Parathyroid adenoma (tissue), 2 donors: ENCODE measurements around the gene ANKRD55.
A peak's percentile ranks its signal among the peaks of the same experiment; 100 is the strongest.
"Not testable (repeated sequence)": the region's sequence is repeated elsewhere in the genome, so short reads cannot be mapped to it uniquely, and the experiment has no call there.

Experiments
- H2AFZ ChIP-seq: fragments of 300-600 bp; sonication (generic); one replicate; pipeline ENCODE4 v1.7.0; 2017; ENCODE audit warnings: antibody characterized with exemption, mild to moderate bottlenecking
- H3K27ac ChIP-seq: fragments of 300-600 bp; sonication (generic); one replicate; pipeline ENCODE4 v1.7.0; 2017
- H3K27me3 ChIP-seq: fragments of 300-600 bp; sonication (generic); one replicate; pipeline ENCODE4 v1.7.0; 2017; ENCODE audit warnings: low read length; ENCODE audit not compliant: control insufficient read depth, insufficient read depth
- H3K36me3 ChIP-seq: fragments of 300-600 bp; sonication (generic); one replicate; pipeline ENCODE4 v1.7.0; 2017; ENCODE audit warnings: low read length; ENCODE audit not compliant: control insufficient read depth, insufficient read depth
- H3K4me1 ChIP-seq: fragments of 300-600 bp; sonication (generic); one replicate; pipeline ENCODE4 v1.7.0; 2017; ENCODE audit warnings: control low read depth
- H3K4me2 ChIP-seq: fragments of 300-600 bp; sonication (generic); one replicate; pipeline ENCODE4 v1.7.0; 2017; ENCODE audit warnings: low read length
- H3K4me3 ChIP-seq: fragments of 300-600 bp; sonication (generic); one replicate; pipeline ENCODE4 v1.7.0; 2017; ENCODE audit warnings: low read depth, low read length
- H3K79me2 ChIP-seq: fragments of 300-600 bp; sonication (generic); one replicate; pipeline ENCODE4 v1.7.0; 2017; ENCODE audit warnings: control low read depth
- H3K9ac ChIP-seq: fragments of 300-600 bp; sonication (generic); one replicate; pipeline ENCODE4 v1.7.0; 2017; ENCODE audit warnings: mild to moderate bottlenecking
- H3K9me3 ChIP-seq: fragments of 300-600 bp; sonication (generic); one replicate; pipeline ENCODE4 v1.7.0; 2017; ENCODE audit warnings: low read length; ENCODE audit not compliant: control insufficient read depth
- TF ChIP-seq, protein P1 (sequence below): fragments of 300-600 bp; sonication (generic); IDR thresholded peaks from one replicate; pipeline ENCODE4 v1.7.0; 2017; ENCODE audit warnings: antibody characterized with exemption, mild to moderate bottlenecking
- donor health status: primary hyperparathyroidism.

ANKRD55 gene

DNA sequence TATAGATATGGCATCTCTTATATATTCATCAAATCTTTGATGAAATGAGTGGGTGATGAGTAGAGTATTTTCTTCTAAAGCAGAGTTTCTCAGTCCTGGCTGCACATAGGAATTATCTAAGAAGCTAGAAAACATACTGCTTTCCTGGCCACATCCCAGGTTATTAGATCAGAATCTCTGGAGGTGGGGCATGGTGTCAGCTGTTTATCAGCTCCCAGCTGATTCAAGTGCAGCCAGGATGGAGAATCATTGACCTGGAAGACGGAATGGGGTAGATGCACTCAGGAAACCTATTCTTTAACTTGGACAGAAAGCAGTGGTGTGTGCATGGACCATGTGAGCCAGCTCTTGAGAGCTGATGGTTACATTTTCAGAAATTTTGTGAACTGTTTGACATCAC is 130.2 kb downstream of the ANKRD55 start:
- Histone ChIP-seq H3K27me3 (no peaks in the 10 kb centered on the region), H3K79me2 (no peaks in the 10 kb centered on the region), H3K4me2 (no peak overlapping the region), H3K9me3 (no peaks in the 10 kb centered on the region), H3K4me1 (no peaks in the 10 kb centered on the region), H3K27ac (no peak overlapping the region), H3K36me3 (no peaks in the 10 kb centered on the region), H3K9ac (no peak overlapping the region), H3K4me3 (no peak overlapping the region), H2AFZ (peak overlapping the region; percentile 22)
- TF ChIP-seq, protein P1, sequence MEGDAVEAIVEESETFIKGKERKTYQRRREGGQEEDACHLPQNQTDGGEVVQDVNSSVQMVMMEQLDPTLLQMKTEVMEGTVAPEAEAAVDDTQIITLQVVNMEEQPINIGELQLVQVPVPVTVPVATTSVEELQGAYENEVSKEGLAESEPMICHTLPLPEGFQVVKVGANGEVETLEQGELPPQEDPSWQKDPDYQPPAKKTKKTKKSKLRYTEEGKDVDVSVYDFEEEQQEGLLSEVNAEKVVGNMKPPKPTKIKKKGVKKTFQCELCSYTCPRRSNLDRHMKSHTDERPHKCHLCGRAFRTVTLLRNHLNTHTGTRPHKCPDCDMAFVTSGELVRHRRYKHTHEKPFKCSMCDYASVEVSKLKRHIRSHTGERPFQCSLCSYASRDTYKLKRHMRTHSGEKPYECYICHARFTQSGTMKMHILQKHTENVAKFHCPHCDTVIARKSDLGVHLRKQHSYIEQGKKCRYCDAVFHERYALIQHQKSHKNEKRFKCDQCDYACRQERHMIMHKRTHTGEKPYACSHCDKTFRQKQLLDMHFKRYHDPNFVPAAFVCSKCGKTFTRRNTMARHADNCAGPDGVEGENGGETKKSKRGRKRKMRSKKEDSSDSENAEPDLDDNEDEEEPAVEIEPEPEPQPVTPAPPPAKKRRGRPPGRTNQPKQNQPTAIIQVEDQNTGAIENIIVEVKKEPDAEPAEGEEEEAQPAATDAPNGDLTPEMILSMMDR = no peak

GRCh38 chr5:56102207-56102606 is 130.9 kb downstream of the ANKRD55 start:
- H3K79me2 ChIP-seq, H2AFZ ChIP-seq, H3K4me3 ChIP-seq, H3K9me3 ChIP-seq, H3K4me1 ChIP-seq, H3K4me2 ChIP-seq, H3K27ac ChIP-seq, H3K27me3 ChIP-seq, H3K9ac ChIP-seq, H3K36me3 ChIP-seq: not testable (repeated sequence)

DNA sequence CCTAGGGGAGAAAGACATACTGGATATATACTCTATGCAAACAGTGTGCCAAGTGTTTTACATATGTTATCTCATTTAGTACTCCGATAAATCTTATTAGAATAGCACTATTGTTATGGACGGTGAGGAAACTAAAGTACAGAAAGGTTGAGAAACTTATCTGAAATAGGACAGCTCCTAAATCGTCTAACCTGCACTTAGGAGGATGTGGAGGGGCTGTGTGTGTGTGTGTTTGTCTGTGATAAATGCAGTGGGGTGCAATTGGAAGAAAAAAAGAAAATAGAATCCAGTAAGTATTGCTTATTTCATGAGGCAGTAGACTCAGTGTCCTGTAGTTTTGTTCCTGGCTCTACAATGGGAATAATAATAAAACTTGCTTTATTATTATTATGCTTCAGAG is 131.9 kb downstream of the ANKRD55 start:
- no peaks in the 10 kb centered on the region for H3K79me2 ChIP-seq
- no peaks in the 10 kb centered on the region for H3K36me3 ChIP-seq
- no peaks in the 10 kb centered on the region for H3K27me3 ChIP-seq
- no peak overlapping the region for H3K4me2 ChIP-seq
- TF ChIP-seq, protein P1 = no peak
- no peaks in the 10 kb centered on the region for H3K9me3 ChIP-seq
- H3K27ac ChIP-seq = no peak overlapping the region
- no peak overlapping the region for H3K9ac ChIP-seq
- no peak overlapping the region for H2AFZ ChIP-seq
- H3K4me1 ChIP-seq = no peaks in the 10 kb centered on the region
- no peak overlapping the region for H3K4me3 ChIP-seq

- Histone ChIP-seq H3K4me3 (no peak overlapping the region), H3K27ac (no peak overlapping the region), H3K79me2 (no peaks in the 10 kb centered on the region), H3K9me3 (no peaks in the 10 kb centered on the region), H3K27me3 (no peaks in the 10 kb centered on the region), H2AFZ (no peak overlapping the region), H3K36me3 (no peaks in the 10 kb centered on the region), H3K4me1 (no peaks in the 10 kb centered on the region), H3K9ac (no peak overlapping the region), H3K4me2 (no peak overlapping the region)
- TF ChIP-seq, protein P1 = no peak
Observed at GRCh38 chr5:56100439-56101176, 132.5 kb downstream of the ANKRD55 start.

DNA sequence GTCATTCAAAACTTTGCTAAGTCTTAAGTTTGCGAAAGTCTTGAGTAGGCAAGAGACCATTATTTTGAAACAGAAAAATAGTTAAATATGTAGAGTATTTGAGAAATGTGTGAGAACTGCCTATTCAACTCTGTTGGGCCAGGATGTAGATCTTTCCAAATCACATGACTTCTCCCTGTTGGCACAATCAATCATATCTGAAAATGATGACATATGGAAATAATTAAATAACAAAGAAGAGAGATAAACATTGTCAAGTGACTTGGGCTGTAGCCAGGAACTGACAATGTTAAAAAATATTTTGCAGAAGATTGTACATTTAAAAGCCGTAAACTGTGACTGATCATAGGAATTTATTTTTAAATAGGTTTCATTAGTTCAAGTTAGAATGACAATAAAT is 133.8 kb downstream of the ANKRD55 start:
- H3K27ac ChIP-seq = no peak overlapping the region
- no peak overlapping the region for H3K9ac ChIP-seq
- TF ChIP-seq, protein P1 = no peak

More for the DNA sequence above, 133.8 kb downstream of the ANKRD55 start:
- H3K79me2 ChIP-seq = no peaks in the 10 kb centered on the region
- H3K4me2 ChIP-seq = no peak overlapping the region
- H3K4me1 ChIP-seq = no peaks in the 10 kb centered on the region
- H2AFZ ChIP-seq = no peak overlapping the region
- no peaks in the 10 kb centered on the region for H3K27me3 ChIP-seq
- H3K9me3 ChIP-seq = no peaks in the 10 kb centered on the region
- H3K36me3 ChIP-seq = no peaks in the 10 kb centered on the region
- H3K4me3 ChIP-seq = no peak overlapping the region
